Stimulated activated CD4-positive, alpha-beta T cell treated with anti-CD3 and anti-CD28 coated beads, Interleukin-15, amount 100 ng/mL, for 48 hours (primary cell): ENCODE data around the gene SYT17.

ENCODE experiments used
- DNase-seq, 2 donors: peaks; one replicate each; pipeline ENCODE4 v3.0.0-alpha.2; 2020; ENCODE audit warnings: low read depth in 2 of 2

Gene SYT17

GRCh38 chr16:19299565-19299964 is 131.5 kb downstream of the SYT17 start:
- DNase-seq = no peak

- no peak for DNase-seq
These were observed 133.9 kb downstream of the SYT17 start for GRCh38 chr16:19301931-19302330.

GRCh38 chr16:19304750-19305149 is 136.7 kb downstream of the SYT17 start:
- DNase-seq = no peak

- DNase-seq = no peak
These were observed 137.4 kb downstream of the SYT17 start for GRCh38 chr16:19305443-19305842.

- DNase-seq = no peak
These were observed 139.7 kb downstream of the SYT17 start for GRCh38 chr16:19307587-19308241.

- no peak for DNase-seq
These were observed 140.4 kb downstream of the SYT17 start for GRCh38 chr16:19308392-19308791.

GRCh38 chr16:19309178-19309577 is 141.1 kb downstream of the SYT17 start:
- no peak for DNase-seq

- no peak for DNase-seq
These were observed 146.8 kb downstream of the SYT17 start for GRCh38 chr16:19314718-19315425.

GRCh38 chr16:19315889-19316433 is 147.9 kb downstream of the SYT17 start:
- no peak for DNase-seq

GRCh38 chr16:19316846-19317245 is 148.8 kb downstream of the SYT17 start:
- no peak for DNase-seq
